SW 1271 (cell line): ENCODE results near the gene KRT8.
"Not testable (repeated sequence)": the region's sequence is repeated elsewhere in the genome, so short reads cannot be mapped to it uniquely, and the experiment has no call there.

Source experiments
- DNase-seq, 2 experiments: peaks; one replicate each; lab custom pipeline; 2025; lab: John Stamatoyannopoulos, UW

KRT8 gene

GRCh38 chr12:52901715-52902541, 2.9 kb downstream of the KRT8 start:
- DNase-seq: no peak

GRCh38 chr12:52900896-52901714, 3.8 kb downstream of the KRT8 start:
- no peak for DNase-seq

- no peak for DNase-seq
These were observed 4.5 kb downstream of the KRT8 start for GRCh38 chr12:52900166-52900895.

GRCh38 chr12:52899338-52900035, 5.4 kb downstream of the KRT8 start:
- no peak for DNase-seq

GRCh38 chr12:52896190-52897100, 8.4 kb downstream of the KRT8 start:
- DNase-seq: no peak

GRCh38 chr12:52895726-52896189, 9.1 kb downstream of the KRT8 start:
- DNase-seq: no peak

GRCh38 chr12:52892974-52893373, 11.9 kb downstream of the KRT8 start:
- DNase-seq: no peak

GRCh38 chr12:52892207-52892852, 12.5 kb downstream of the KRT8 start:
- no peak for DNase-seq

- no peak for DNase-seq
These were observed 13.8 kb downstream of the KRT8 start for GRCh38 chr12:52891044-52891443.

GRCh38 chr12:52890417-52890816, 14.5 kb downstream of the KRT8 start:
- DNase-seq: no peak

- peak in 1 of 2 experiments; percentile 62 for DNase-seq
These were observed 20.2 kb downstream of the KRT8 start for GRCh38 chr12:52884526-52885293.

GRCh38 chr12:52880499-52880898, 24.4 kb downstream of the KRT8 start:
- not testable (repeated sequence) for DNase-seq

- DNase-seq: peak; percentile 68 to 84
These were observed 25.2 kb downstream of the KRT8 start for GRCh38 chr12:52879394-52880351.

- DNase-seq: no peak
These were observed 26.1 kb downstream of the KRT8 start for GRCh38 chr12:52878507-52879393.

GRCh38 chr12:52877242-52877641, 27.6 kb downstream of the KRT8 start:
- no peak for DNase-seq

- DNase-seq: no peak
These were observed 28.5 kb downstream of the KRT8 start for GRCh38 chr12:52876372-52876771.
